ENCODE results near the gene CNIH2.
"Not testable (repeated sequence)": the region's sequence is repeated elsewhere in the genome, so short reads cannot be mapped to it uniquely, and the experiment has no call there.

CNIH2 gene

DNA sequence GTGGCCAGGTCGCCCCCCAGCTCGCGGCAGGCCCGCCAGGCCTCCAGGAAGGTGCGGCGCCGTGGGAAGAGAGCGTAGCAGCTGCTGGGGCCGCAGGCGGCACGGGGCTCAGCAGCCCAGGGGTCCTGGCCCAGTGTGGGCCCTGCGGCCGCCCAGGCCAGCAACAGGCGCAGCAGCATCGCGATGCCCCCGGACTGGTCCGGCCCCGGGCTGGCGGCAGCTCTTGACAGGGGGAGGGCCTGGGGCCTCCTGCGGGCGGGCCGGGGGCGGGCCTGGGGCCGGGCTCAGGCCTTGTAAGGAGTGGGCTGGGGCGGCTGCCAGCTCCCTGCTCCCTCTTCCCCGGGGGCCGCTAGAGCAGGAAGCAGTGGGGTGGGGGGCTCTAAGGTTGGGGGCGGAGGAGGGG, 38.9 kb downstream of the CNIH2 start, which contains the start of gene CD248:
Gene CD248 (minus strand): TSS at position 196 of the 403 bp plus-strand sequence. CDS start 17 bp downstream, at position 179.
- no peak for DNase-seq

DNA sequence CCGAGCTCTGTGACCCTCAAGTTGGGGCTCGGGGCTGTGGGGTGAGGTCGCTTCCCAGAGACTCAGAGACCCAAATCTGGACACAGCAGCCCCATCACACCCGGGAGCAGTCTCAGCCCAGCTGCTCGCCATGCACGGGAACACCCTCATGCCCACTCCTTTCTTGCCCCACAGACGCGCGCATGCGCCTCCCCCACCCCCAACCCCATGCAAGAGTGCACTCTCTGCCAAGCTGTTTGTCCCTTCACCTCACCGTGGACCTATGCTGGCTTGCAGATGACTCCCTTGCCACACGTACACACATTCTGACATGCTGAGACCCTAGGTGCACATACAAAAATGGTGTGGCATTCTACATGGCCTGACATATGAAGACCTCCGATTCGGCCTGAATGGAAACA, 39.3 kb downstream of the CNIH2 start:
- no peak for DNase-seq

DNA sequence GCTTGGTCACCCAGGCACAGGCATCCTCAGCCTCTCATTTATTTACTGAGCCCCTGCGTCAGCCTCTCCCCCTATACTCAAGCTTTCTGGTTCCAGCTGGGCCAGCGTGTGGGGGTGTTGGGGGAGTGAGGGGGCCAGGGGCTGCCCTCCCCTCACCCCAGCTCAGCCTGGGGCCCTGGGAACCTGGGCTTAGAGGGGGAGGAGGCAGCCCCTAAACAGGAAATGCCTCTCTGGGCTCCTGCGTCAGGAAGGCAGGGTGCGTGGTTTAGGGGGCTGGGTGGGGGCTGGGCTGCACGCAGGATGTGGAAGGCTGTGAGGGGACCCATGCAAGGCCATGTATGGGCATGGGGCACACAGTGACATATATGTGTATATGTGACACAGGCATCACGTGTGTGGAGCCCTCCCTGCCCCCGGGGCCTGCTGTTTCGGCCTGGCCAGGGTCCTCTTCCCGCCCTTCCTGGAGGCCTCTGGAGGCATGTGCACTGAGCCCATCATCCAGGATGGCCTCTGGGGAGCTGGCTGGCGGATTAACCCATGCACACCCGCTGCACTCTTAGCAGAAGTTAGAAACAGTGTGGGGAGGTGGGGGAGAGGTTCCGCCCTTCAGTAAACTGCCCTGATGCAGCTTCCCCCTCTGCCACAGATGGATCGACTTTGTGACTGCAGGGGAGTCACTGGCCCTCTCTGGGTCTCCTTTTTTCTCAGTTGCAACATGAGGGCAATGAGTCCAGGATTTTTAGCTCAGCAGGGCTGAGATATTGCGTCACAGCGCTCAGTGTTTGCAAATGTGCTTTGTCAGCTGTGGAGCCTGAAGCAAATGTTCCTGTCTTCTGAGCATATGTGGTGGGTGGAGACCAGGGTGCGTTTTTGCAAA, 40.0 kb downstream of the CNIH2 start:
- DNase-seq, result no peak

DNA sequence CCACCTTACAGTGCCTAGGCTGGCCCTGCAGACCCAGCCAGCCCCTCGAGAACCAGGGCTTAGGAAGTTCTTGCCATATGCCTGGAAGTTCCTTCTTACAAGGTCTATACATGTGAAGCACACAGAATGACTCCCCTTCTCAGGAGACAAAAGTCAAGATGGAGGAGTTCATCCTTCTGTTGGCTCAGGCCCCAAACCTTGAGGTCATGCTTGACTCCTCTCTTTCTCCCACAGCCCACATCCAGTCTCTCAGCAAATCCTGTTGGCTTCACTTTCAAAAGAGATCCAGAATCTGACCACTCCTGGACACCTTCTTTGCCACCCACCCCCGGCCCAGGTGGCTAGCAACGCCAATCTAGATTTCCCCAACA, 40.6 kb downstream of the CNIH2 start:
- DNase-seq, result no peak

DNA sequence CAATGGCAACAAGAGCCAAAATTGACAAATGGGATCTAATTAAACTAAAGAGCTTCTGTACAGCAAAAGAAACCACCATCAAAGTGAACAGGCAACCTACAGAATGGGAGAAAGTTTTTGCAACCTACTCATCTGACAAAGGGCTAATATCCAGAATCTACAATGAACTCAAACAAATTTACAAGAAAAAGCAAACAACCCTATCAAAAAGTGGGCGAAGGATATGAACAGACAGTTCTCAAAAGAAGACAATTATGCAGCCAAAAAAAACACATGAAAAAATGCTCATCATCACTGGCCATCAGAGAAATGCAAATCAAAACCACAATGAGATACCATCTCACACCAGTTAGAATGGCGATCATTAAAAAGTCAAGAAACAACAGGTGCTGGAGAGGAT, 42.3 kb downstream of the CNIH2 start:
- not testable (repeated sequence) for DNase-seq

DNA sequence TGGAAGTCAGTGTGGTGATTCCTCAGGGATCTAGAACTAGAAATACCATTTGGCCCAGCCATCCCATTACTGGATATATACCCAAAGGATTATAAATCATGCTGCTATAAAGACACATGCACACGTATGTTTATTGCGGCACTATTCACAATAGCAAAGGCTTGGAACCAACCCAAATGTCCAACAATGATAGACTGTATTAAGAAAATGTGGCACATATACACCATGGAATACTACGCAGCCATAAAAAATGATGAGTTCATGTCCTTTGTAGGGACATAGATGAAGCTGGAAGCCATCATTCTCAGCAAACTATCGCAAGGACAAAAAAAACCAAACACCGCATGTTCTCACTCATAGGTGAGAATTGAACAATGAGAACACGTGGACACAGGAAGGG, 42.8 kb downstream of the CNIH2 start:
- DNase-seq, result not testable (repeated sequence)

DNA sequence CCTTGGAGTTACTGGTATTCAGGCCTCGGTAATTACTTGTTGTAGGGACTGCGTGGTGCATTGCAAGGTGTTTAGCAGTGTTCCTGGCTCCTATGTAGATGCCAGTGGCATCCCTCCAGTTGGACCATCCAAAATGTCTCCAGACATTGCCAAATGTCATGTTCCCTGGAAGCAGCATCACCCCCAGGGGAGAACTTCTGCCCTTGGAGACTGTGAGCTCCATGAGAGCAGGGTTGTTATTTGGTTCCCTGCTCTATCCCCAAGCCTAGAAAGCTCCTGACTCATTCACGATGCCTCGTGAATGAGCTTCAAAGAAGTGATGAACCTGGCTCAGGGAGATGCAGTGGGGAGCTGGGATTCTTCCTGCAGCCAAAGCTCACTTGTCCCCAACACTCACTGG, 43.6 kb downstream of the CNIH2 start:
- DNase-seq, result no peak

DNA sequence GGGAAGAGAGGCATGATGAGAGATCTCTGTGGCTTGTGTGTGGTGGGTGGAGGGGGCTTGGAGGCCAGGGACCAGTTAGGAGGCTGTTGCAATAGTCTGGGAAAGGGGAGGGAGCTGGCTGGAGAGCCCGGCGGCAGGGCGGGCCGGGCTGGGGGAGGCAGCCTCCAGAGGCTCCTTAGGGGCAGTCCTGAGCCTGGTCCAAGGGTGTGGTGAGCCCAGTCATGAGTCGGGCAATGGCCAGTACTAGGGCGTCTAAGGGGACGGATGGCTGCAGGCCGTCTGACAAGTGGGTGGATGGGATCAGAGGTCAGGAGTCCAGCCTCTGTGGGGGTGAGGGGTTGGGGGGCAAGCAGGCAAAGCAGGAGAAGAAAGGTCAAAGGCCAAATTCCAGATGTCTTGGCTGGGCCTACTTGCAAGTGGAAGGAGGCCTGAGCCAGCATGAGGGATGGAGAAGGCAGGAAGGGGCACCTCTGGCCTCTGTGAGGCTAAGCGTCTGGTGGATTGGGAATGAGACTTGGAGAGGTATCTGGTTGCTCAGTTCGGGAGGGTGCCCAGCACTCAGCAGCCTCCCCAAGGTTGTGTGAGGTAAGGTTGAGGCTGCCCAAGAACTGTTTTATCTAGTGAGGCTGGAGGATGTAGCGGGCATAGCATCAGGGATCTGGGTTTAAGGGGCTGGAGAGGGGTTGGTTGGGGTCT, 44.9 kb downstream of the CNIH2 start:
- no peak for DNase-seq

DNA sequence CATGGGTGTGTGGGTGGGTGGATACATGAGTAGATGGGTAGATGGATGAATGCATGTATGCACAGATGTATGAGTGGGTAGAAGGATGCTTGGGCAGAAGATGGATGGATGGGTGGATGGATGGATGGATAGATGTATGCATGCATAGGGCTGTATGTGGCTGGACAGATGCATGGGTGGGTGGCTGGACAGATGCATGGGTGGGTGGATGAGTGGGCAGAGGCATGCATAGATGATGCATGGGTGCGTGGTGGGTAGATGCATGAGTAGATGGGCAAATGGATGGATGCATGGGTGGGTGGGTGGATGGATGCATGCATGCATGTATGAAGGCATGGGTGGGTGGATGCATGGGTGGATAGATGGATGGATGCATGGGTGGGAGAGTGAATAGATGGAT, 45.7 kb downstream of the CNIH2 start:
- no peak for DNase-seq

DNA sequence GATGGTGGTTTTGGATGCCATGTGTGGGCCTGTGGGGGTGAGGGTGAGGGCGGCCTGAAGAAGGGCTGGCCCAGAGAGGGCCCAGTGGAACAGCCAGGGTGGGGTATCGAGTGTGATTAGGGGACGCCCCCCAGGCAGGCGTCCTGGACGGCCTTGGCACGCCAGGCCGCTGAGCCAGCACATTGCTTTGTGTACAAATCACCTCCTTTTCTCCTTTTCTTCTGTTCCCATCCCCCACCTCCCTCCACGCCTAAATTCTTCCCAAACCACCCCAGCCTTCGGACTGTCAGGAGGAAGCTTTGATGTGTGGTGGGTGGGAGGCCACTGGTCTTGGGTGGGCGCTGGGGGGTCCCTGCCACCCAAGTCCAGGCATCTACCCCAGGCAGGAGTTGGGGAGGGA, 46.7 kb downstream of the CNIH2 start:
- no peak for DNase-seq

DNA sequence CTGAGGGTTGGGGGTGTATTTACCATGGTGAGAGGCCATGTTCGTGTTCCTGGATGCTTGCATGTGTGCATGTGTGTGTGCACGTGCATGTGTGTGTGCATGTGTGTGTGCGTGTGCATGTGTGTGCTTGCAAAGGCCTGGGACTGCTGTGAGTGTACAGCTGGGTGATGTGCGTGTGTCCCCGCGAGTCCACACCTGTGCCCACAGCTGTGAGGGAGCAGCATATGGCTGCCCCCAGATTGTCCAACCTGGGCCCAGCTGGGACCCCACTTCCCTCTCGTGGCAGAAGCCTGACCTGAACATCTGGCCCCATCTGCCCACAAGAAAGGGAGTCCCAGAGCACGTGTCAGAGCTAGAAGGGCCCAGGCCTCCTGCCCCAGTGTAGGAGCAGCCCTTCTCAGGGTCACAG, 47.3 kb downstream of the CNIH2 start:
- no peak for DNase-seq

DNA sequence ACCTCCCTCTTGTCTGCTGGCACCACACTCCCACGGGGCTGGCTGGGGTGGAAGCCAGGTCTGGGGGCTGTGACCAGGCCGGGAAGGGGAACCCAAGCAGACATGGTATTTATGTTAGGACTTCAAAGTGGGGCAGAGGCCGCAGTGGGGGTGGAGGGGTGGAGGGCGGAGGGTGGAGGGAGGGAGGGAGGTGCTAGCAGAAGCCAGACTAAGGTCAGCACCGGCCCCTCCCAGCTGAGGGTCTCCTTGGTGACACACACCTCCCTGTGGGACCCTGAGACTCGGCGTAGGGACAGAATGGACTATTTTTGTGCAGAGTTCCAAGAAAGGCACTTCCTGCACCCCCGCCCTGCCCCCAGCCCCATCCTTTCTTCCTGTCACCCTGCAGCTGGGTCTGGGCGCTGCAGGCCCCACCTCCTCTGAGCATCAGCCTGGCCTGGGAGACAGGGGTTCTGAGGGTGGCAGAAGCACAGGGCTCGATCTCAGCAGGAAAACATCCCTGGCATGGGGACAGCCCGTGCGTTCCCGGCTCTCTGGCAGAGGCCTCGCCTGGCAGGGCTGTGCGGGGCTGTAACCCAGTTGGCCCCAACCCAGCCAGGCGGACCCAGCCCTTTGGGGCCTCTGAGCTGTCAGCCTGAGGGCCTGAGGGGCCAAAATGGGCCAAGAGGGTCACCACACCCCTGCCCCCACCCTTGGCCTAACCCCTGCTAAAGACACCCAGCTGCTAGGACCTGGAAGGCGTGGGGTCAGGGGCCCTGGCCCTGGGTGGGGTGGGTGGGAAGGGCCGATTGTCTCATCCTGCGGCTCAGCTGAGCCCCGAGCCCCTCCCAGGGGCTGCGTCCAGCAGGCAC, 48.5 kb downstream of the CNIH2 start:
- no peak for DNase-seq

DNA sequence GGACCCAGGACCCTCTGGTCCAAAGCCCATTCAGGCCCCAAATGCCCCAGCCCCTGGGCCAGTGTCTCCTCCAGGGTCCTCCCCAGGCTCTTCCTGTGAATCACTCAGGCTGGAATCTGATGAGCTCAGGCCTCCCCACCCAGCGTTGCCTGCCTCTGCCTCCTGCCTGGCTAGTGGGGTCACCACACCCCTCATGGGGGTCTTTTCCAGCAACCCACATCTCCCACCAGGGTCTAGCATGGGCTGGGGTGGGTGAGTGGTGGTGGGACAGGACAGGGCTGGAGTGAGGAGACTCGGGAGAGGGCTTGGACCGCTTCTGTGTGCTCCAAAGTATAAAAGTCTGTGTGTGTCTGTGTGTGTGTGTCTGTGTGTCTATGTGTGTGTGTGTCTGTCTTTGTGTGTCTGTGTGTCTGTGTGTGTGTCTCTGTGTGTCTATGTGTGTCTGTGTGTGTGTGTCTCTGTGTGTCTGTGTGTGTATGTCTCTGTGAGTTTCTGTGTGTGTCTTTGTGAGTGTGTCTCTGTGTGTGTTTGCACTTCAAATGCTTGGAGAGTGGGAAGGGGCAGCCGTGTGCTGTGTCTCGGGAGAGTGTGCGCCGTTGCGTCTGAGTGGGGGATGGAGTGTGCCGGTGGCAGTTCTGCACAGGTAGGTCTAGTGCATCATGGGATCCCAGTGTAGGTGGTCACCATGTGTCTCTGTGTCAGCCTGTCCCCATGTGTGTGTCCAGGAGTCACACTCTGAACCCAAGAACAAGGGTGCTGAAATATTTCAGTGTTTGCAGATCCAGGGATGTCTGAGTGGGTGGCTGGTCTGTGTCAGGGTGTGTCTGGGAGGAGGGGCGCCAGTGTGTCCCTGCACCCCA, 49.4 kb downstream of the CNIH2 start:
- no peak for DNase-seq

DNA sequence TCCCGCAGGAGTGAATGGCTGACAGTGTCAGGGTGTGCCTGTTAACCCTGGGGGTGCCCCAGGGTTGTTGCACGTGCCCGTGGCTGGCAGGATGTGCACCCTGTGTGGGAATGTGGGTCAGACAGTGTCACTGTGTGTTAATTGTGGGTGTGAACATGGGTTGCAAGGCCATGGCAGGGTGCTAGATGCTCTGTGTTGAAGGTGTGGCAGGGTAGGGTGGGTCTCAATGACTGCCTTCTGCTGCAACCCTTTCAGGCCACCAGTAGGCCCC, 50.0 kb downstream of the CNIH2 start:
- DNase-seq, result peak; percentile 21

DNA sequence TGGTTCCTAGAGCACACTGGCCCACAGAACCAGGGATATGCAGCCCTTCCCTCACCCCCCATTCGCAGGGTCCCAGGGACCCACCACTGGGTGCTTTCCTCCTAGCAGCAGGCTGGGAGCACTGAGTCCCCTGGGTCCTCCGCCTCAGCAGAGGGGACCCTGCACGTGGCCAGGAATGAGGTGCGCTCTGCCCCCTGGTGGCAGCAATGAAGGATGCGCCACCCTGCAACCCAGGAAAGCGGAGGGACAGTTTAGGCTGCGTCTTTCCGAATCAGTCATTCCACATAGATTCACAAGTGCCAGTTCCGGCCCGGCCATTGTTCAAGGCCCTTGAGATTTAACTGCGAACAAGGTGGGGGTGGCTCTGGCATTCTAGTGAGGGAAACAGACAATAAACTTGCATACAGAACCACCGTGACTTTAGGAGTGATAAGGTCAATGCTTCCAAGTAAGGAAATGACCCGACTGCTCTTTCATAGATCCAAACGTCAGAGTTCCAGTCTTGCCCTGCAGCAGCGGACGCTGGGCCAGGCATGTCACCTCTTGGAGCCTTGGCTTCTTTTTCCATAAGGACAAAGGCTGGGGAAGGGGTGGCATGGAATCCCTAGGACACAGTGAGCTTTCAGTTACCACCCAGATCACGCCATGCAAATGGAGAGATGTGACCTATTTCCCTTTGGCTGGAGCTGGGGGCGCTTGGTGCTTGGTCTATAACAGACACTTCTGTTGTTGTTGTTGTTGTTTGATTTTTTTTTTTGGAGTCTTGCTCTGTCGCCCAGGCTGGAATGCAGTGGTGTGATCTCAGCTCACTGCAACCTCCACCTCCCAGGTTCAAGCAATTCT, 50.5 kb downstream of the CNIH2 start:
- peak; percentile 89 for DNase-seq

DNA sequence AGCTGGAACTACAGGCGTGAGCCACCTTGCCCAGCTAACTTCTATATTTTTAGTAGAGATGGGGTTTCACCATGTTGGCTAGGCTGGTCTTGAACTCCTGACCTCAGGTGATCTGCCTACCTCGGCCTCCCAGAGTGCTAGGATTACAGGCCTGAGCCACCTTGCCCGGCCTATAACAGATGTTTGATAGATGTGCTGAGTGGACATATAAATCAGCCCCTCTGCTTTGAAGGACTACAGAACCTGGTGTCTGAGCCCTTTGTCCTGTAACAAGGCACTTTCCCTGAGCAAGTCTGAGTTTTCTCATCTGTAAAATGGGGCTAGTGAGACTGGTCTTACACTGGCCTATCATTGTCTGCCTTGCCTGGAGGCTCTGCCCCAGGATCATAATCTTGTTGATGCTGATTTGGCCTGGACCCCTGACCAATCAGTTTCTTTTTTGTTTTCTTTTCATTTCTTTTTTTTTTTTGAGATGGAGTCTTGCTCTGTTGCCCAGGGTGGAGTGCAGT, 51.2 kb downstream of the CNIH2 start:
- DNase-seq, result no peak

DNA sequence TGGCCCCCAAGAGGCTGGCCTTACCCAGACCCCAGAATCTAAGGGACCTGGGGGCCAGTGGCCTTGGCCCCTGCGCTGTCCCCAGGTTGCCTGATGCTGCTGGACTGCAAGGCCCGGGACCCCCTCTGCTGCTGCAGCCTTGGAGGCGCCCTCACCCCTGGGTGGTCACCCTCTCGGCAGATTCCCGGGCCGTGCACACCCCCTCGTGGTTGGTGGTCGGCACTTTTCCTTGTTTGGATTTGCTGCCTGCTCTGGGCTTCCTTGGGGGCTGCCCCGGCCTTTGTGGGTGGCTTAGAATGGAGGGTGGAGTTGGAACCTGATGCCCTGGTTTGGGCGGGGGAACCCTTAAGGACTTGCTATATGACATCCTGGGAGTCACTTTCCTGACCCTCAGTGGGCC, 53.0 kb downstream of the CNIH2 start:
- no peak for DNase-seq

DNA sequence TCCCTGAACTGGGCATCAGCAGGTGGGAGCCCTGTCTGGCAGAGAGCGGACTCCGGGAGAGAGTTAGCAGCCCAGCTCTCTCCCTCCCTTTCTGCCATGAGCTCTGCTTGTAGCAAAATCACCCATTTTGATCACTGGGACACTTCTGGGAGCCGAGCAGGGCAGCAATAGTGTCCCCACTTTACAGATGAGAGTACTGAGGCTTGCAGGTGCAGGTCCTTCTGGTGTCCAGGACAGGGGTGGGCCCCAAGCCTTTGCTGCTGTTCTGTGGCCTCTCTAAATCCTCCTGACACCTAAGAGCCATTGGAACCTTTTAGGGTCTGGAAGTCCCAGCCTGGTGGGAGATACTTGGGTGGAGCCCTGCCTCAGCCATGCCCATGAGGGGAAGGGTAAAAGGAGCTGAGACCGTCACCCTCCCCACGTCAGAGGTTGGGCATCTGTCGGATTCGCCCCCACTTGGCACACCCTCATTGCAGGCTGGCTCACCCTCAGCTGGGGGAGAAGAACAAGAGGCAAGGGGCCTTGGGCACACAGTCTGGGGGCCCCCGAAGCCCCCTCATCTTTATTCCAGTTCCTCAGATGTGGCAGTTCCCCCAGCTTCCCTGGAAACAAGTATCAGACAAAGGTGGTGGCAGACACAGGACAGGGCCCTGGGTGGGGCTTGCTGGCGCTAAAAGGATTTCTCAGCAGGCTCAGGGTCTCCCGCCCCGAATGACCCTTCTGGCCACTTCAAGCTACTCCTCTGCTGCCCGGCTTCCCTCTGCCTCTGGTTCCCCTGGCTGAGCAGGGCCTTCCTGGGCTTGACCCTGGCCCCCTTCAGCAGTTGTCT, 53.8 kb downstream of the CNIH2 start:
- no peak for DNase-seq

DNA sequence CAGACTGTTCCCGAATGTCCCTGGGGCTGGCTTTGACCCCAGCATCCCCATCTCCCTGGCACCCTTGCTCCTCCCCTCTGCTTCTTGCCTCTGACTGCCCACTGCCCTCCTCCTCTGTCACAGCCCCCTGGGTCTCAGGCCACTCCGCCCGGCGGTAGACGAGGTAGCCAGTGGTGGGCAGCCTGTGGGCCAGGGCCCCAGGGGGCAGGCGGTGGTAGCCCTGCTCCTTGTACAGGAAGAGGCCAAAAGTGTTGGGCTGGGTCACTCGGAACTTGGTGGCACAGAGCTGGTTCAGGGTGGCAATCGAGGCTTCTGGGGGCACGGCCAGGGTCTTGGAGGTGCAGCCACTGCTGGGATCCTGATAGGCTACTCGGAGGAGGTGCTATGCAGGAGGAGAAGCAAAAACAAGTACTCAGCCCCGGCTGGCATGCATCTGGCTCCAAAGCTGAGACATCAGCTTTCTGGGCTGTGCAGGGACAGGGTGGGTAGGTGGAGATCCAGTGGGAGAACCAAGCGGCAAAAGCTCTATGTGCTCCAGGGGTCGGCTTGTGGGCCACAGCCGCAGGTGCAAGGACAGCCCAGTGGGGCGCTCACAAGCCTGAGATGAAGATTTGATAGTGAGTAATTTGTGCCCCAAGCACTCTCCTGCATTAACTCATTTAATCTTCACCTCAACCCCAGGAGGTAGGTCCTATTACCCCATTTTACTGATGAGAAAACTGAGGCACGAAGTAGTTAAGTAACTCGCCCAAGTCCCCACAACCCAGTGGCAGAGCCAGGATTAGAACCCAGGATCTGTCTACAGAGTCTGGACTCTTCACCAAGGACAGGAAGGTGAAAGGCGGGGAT, 54.6 kb downstream of the CNIH2 start:
- DNase-seq, result no peak
